IPS-11a (cell line): ENCODE data around the gene EFNA4.
"Not testable (repeated sequence)": the region's sequence is repeated elsewhere in the genome, so short reads cannot be mapped to it uniquely, and the experiment has no call there.

Experiments used
- H3K4me3 ChIP-seq: one replicate; pipeline ENCODE4 v1.5.1; 2013; ENCODE audit warnings: low read depth, low read length, control low read depth

EFNA4 gene

GRCh38 chr1:155116113-155116764 is 52.7 kb downstream of the EFNA4 start:
- H3K4me3 ChIP-seq: no peak overlapping the region

GRCh38 chr1:155117610-155118009 is 54.1 kb downstream of the EFNA4 start:
- H3K4me3 ChIP-seq: no peak overlapping the region

GRCh38 chr1:155118090-155118489 is 54.5 kb downstream of the EFNA4 start:
- not testable (repeated sequence) for H3K4me3 ChIP-seq
